HG03103 (cell line): ENCODE results near the gene AGA.

ENCODE experiments used
- ATAC-seq: cut with Tn5 transposase; IDR thresholded peaks from one replicate; pipeline ENCODE4 v1.9.1; 2021; ENCODE audit warnings: low read depth; ENCODE audit not compliant: unreplicated experiment

AGA gene

DNA sequence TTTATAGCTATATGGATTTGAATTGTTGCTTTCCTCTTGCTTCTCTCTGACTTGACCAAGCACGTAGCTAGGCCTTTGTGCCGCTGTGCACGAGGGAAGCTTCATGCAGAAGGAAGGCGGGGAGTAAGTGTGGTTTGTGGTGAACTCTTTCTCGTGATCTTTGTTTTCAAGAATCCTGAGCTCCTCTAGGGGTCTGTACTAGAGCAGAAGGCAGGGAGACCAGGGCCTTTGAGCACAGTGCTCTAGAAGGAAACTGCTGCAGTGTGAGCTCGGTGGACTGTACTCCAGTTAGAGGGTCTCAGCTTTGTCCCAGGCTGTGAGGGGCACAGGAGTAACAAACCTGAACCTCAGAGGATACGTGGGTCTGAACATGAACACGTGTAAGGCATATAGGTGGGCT lies 49.0 kb downstream of the AGA start:
- peak; percentile 73 for ATAC-seq

DNA sequence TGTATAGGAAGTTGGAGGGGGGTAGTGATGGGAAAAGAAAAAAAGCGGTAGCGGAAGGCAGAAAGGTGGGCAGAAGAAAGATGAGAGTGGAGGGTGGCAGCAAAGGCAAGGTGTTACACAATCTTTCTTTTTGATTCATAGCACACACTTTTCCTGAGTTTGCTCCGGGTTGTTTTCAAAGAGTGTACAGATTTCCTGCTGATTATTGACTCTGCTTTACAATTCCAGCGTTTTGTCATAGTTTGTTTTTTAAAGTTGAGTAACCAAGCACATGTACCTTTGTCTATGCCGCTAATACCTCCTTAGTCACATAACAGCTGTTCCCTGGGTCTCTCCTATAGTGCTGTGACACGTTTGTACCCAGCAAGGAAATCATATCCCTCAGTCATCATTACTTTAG lies 50.3 kb downstream of the AGA start:
- ATAC-seq = no peak

DNA sequence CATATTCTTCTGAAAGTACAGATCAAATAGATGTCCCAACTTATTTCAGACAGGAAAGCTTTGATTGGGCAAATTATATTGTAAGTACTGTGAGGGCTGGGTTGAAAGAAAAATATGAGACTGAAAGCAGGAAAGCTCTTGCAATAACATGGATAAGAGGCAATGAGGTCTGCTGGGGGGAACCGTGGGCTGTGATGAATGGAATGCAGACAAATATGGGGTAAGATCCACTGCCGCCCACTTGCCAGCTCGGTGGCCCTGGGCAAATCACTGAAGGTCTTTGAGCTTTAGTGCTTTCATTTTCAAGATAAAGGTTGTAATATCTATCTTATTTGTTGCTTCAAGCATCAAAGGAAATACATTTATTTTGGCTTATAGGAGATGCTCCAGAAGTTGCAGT lies 51.0 kb downstream of the AGA start:
- ATAC-seq = no peak

DNA sequence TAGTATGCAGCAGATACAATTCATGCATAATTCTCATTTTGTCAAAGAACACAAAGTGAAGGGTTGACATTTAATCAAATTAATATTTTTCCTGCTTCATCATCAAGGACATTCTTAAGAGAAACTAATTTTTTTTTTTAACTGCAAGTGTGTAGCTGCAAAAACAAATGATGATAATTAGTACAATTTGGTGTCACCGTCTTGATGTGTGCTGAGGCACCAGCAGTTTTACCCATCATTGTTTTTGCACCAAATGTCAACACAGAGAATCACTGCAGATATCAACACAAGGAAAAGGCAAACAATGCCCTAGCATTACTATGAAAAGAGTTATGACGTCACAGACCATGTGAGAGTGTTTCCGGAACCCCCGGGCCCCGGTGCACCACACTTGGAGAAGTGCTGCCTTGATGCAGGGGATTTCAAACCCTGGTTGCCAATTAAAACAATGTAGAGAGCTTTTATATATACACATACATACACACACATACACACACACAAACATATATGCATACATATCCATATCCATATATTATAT lies 55.9 kb downstream of the AGA start:
- ATAC-seq = no peak

DNA sequence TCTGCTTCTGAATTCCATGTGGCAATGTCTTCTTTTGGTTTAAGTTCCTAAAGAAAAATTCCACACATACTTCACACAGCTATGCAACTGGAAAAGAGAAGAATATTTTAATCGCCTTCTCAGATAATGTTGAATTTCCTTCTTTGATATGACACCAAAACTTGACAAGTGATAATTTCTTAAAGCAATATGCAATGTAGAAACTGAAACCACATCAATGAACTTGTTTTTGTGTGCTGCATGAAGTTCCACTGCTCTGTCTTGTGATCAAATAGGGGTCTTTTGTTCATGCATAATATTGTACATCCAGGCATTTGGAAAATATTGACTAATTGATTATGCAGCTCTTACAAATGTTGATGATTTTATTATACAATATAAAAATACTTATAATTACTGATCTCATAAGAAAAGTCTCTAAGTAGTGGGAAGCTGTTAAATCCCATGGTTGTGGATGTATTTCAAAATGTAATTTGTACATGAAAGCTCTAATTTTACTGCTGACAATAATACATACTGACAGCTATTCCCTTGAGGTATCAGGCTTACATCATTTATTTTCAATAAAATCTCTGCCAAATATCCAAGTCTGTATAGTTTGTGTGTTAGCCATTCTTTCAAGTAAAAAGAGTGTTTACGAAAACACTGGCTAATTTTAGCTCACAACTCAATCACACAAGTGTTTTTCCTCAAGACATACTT lies 56.5 kb downstream of the AGA start:
- ATAC-seq = no peak

GRCh38 chr4:177384856-177385397 lies 57.3 kb downstream of the AGA start:
- ATAC-seq = no peak

- ATAC-seq = no peak
Measured at GRCh38 chr4:177381762-177382310, 60.4 kb downstream of the AGA start.
